Measurements from ENCODE around the gene STK11IP. TPM values are rescaled to one million over a fixed set of nuclear protein-coding genes. Genes with fewer than 3 reads are reported as not detected.

The STK11IP gene
- total RNA-seq, 1 experiment from 2014 or later, result 45.0 TPM

- TF ChIP-seq SRF (IDR thresholded peaks at IDR 0.05; ENCODE audit: low read depth) (no peak), ZFX (IDR thresholded peaks at IDR 0.05) (no peak), JUND (IDR thresholded peaks at IDR 0.05) (no peak), TCF7L2 (IDR thresholded peaks at IDR 0.05; ENCODE audit: borderline replicate concordance, extremely low read depth, insufficient read depth, insufficient read length) (no peak), FOSL1 (IDR thresholded peaks at IDR 0.05; ENCODE audit: low read depth) (no peak), CEBPB (IDR thresholded peaks at IDR 0.05; ENCODE audit: low read depth) (no peak), ELF1 (IDR thresholded peaks at IDR 0.05; ENCODE audit: borderline replicate concordance, low read depth) (no peak), CTCF (IDR thresholded peaks at IDR 0.05 in 2 of 3, conservative IDR thresholded peaks at IDR 0.05 in 1 of 3; ENCODE audit: borderline replicate concordance in 1 of 3, insufficient read depth in 1 of 3, low read depth in 2 of 3, low read length in 2 of 3) (no peak), RAD21 (IDR thresholded peaks at IDR 0.05; ENCODE audit: low read depth) (no peak), MAX (IDR thresholded peaks at IDR 0.05) (no peak), ZBTB33 (IDR thresholded peaks at IDR 0.05; ENCODE audit: extremely low read depth, insufficient replicate concordance, low read length) (no peak), POLR2A (IDR thresholded peaks at IDR 0.05; ENCODE audit: borderline replicate concordance, extremely low read depth, insufficient read depth, insufficient read length) (no peak)
- Histone ChIP-seq H4K20me1 (ENCODE audit: insufficient read depth) (no peaks in the 10 kb centered on the region), H3K79me2 (ENCODE audit: insufficient read depth, low read length) (no peaks in the 10 kb centered on the region), H3K4me3 (replicated peaks in 1 of 2; ENCODE audit: low read depth in 1 of 2, low read length in 2 of 2) (no peak overlapping the region), H2AFZ (ENCODE audit: low read depth, low read length, poor library complexity, severe bottlenecking) (no peak overlapping the region), H3K9ac (ENCODE audit: low read length) (no peak overlapping the region), H3K4me2 (ENCODE audit: low read length) (no peak overlapping the region), H3K4me1 (ENCODE audit: control insufficient read depth in 1 of 2, insufficient read depth in 2 of 2, low read length in 2 of 2) (peaks cover 2 to 10% of the 10 kb centered on the region in 2 experiments; a peak in 3 of 4 replicates), H3K27ac (ENCODE audit: low read depth, low read length) (no peak overlapping the region), H3K9me2 (ENCODE audit: insufficient read depth) (no peaks in the 10 kb centered on the region), H3K9me3 (ENCODE audit: control insufficient read depth in 1 of 2, insufficient read depth in 1 of 2, low read depth in 1 of 2, low read length in 2 of 2) (no peaks in the 10 kb centered on the region), H3K36me3 (ENCODE audit: control insufficient read depth in 1 of 2, insufficient read depth in 2 of 2, low read length in 2 of 2) (no peaks in the 10 kb centered on the region), H3K27me3 (ENCODE audit: insufficient read depth, low read length) (no peaks in the 10 kb centered on the region)
- RAD21 ChIA-PET (ENCODE audit: low non-redundant PET in 1 of 2, low total read pairs in 2 of 2, uncharacterized antibody in 2 of 2, unreplicated experiment in 2 of 2), result no interaction called here
- CTCF ChIA-PET, result no interaction called here
- POLR2A ChIA-PET, result no interaction called here
- intact Hi-C loops (cut with micrococcal nuclease), result no loop called here
- DNase-seq (ENCODE audit: low read depth, low spot score), result no peak
- ATAC-seq, result no peak
- no TSS peak for BruUV-seq (replicated peaks)
These were observed 6.6 kb upstream of the STK11IP start for GRCh38 chr2:219591091-219591490.

All from HCT116 (cell line).